Activated naive CD8-positive, alpha-beta T cell (primary cell): ENCODE measurements around the gene RPGRIP1L.

Experiments used
- H3K27ac Mint-ChIP-seq: one replicate; pipeline ENCODE4 v1.8.0; 2021; ENCODE audit warnings: mixed read lengths
- H3K27me3 Mint-ChIP-seq: one replicate; pipeline ENCODE4 v1.8.0; 2021; ENCODE audit warnings: mixed read lengths
- H3K36me3 Mint-ChIP-seq: one replicate; pipeline ENCODE4 v1.8.0; 2021; ENCODE audit warnings: mixed read lengths
- H3K4me1 Mint-ChIP-seq: one replicate; pipeline ENCODE4 v1.8.0; 2021; ENCODE audit warnings: low read depth, mixed read lengths
- H3K4me3 Mint-ChIP-seq: one replicate; pipeline ENCODE4 v1.8.0; 2021; ENCODE audit warnings: mild to moderate bottlenecking, mixed read lengths
- H3K9me3 Mint-ChIP-seq: one replicate; pipeline ENCODE4 v1.8.0; 2021; ENCODE audit warnings: low read depth, mixed read lengths

Gene RPGRIP1L

DNA sequence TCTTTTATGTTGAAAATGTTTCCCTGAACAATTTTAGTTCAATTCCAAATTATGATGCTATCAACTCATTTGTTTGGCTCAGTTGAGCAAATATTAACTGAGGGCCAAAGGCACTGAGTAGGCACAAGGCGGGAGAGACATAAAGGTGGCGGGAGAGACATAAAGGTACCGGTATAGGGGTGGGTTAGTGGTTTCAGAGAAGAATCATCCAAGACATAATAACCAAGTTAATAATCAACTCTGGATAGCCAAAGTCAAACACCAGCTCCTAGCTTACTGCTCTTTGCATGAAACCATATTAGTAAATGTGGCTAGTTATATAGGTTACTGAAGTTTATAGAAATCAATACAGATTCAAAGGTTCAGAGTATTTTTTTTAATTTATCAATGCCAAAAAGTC is 91.7 kb downstream of the RPGRIP1L start:
- Mint-ChIP-seq H3K4me1 (no peaks in the 10 kb centered on the region), H3K27ac (no peak overlapping the region), H3K9me3 (no peaks in the 10 kb centered on the region), H3K36me3 (peaks cover 12% of the 10 kb centered on the region), H3K27me3 (no peaks in the 10 kb centered on the region), H3K4me3 (no peak overlapping the region)

GRCh38 chr16:53611179-53611696 is 92.4 kb downstream of the RPGRIP1L start:
- peaks cover 12% of the 10 kb centered on the region for H3K36me3 Mint-ChIP-seq
- H3K4me1 Mint-ChIP-seq: no peaks in the 10 kb centered on the region
- no peak overlapping the region for H3K27ac Mint-ChIP-seq
- no peaks in the 10 kb centered on the region for H3K9me3 Mint-ChIP-seq
- no peaks in the 10 kb centered on the region for H3K27me3 Mint-ChIP-seq
- H3K4me3 Mint-ChIP-seq: no peak overlapping the region

GRCh38 chr16:53609536-53609935 is 94.1 kb downstream of the RPGRIP1L start:
- Mint-ChIP-seq H3K27ac (no peak overlapping the region), H3K36me3 (peaks cover 15% of the 10 kb centered on the region), H3K4me3 (no peak overlapping the region), H3K9me3 (no peaks in the 10 kb centered on the region), H3K27me3 (no peaks in the 10 kb centered on the region), H3K4me1 (no peaks in the 10 kb centered on the region)

GRCh38 chr16:53608094-53608493 is 95.6 kb downstream of the RPGRIP1L start:
- Mint-ChIP-seq H3K36me3 (peaks cover 16% of the 10 kb centered on the region), H3K27me3 (no peaks in the 10 kb centered on the region), H3K9me3 (no peaks in the 10 kb centered on the region), H3K4me3 (no peak overlapping the region), H3K27ac (no peak overlapping the region), H3K4me1 (no peaks in the 10 kb centered on the region)

- Mint-ChIP-seq H3K4me3 (no peak overlapping the region), H3K9me3 (no peaks in the 10 kb centered on the region), H3K4me1 (no peaks in the 10 kb centered on the region)
These were observed 97.7 kb downstream of the RPGRIP1L start for GRCh38 chr16:53605831-53606400.

DNA sequence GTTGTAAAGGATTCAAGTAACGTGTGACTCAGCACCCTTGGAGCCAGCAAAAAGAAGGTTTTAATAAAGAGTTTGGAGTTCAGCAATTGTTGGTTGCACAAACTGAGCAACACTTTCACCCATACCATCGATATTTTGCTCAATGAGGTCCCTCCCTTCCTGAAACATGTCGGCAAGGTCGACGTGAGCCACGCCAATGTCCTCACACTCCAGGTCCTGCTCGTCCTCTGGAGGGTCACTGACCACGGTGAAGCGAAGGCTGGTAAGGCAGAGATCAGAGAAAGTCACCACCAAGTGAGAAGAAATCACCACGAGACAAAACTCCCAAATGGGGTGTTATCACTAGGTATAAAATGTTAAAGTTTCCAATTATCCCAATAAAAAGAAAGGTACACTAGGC is 98.3 kb downstream of the RPGRIP1L start:
- Mint-ChIP-seq H3K9me3 (no peaks in the 10 kb centered on the region), H3K4me3 (no peak overlapping the region), H3K4me1 (no peaks in the 10 kb centered on the region), H3K27ac (no peak overlapping the region), H3K36me3 (peaks cover 14% of the 10 kb centered on the region), H3K27me3 (no peaks in the 10 kb centered on the region)

More at GRCh38 chr16:53605831-53606400, 97.7 kb downstream of the RPGRIP1L start:
- H3K27me3 Mint-ChIP-seq: no peaks in the 10 kb centered on the region
- no peak overlapping the region for H3K27ac Mint-ChIP-seq
- H3K36me3 Mint-ChIP-seq: peaks cover 18% of the 10 kb centered on the region

GRCh38 chr16:53601961-53602360 is 101.7 kb downstream of the RPGRIP1L start:
- Mint-ChIP-seq H3K4me1 (no peaks in the 10 kb centered on the region), H3K27ac (no peak overlapping the region), H3K9me3 (peaks cover 5% of the 10 kb centered on the region), H3K36me3 (peaks cover 22% of the 10 kb centered on the region), H3K27me3 (no peaks in the 10 kb centered on the region), H3K4me3 (no peak overlapping the region)

DNA sequence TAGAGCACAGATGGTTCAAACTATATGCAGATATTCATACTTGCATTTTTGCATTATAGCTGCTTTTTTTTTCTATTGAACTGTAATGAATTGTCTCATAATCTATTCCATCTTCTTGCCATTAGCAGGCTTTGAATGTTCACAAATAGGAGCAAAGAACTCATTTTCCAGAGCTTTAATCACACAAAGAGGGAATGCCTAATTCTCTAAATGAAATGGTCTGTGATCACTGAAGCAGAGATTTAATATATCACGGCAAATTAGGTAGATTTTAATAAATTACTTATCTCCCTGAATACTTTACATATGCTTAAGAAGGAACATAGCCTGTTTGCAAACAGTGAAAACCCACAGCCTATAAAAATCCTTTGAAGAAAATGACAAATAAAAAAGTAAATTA is 103.0 kb downstream of the RPGRIP1L start:
- Mint-ChIP-seq H3K9me3 (peaks cover 12% of the 10 kb centered on the region), H3K27me3 (no peaks in the 10 kb centered on the region), H3K36me3 (peaks cover 24% of the 10 kb centered on the region), H3K4me1 (no peaks in the 10 kb centered on the region), H3K4me3 (no peak overlapping the region), H3K27ac (no peak overlapping the region)

DNA sequence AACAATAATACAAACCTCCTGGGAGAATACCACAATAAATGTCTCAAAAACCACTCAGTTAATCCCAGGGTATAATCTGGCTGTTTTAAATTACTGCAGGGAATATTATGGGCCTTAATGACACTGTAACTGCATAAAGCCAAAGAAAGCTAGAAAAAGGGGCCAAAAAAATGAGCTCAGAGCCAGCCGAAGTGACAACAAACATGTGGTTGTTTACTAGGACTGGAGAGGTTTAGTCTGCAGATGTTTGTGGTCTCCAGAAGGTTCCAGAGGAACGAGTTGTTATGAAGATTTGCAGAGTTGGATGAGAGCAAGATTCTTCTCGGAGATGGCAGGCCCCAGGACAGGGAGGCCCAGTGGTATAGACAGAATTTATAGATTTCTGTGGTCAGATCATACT is 103.5 kb downstream of the RPGRIP1L start:
- no peaks in the 10 kb centered on the region for H3K4me1 Mint-ChIP-seq
- no peaks in the 10 kb centered on the region for H3K27me3 Mint-ChIP-seq
- H3K27ac Mint-ChIP-seq: no peak overlapping the region
- H3K4me3 Mint-ChIP-seq: no peak overlapping the region
- peaks cover 15% of the 10 kb centered on the region for H3K9me3 Mint-ChIP-seq
- peaks cover 24% of the 10 kb centered on the region for H3K36me3 Mint-ChIP-seq

GRCh38 chr16:53599548-53599947 is 104.1 kb downstream of the RPGRIP1L start:
- no peak overlapping the region for H3K4me3 Mint-ChIP-seq
- no peaks in the 10 kb centered on the region for H3K27me3 Mint-ChIP-seq
- peaks cover 21% of the 10 kb centered on the region for H3K9me3 Mint-ChIP-seq
- H3K36me3 Mint-ChIP-seq: peaks cover 26% of the 10 kb centered on the region
- H3K27ac Mint-ChIP-seq: no peak overlapping the region
- no peaks in the 10 kb centered on the region for H3K4me1 Mint-ChIP-seq

DNA sequence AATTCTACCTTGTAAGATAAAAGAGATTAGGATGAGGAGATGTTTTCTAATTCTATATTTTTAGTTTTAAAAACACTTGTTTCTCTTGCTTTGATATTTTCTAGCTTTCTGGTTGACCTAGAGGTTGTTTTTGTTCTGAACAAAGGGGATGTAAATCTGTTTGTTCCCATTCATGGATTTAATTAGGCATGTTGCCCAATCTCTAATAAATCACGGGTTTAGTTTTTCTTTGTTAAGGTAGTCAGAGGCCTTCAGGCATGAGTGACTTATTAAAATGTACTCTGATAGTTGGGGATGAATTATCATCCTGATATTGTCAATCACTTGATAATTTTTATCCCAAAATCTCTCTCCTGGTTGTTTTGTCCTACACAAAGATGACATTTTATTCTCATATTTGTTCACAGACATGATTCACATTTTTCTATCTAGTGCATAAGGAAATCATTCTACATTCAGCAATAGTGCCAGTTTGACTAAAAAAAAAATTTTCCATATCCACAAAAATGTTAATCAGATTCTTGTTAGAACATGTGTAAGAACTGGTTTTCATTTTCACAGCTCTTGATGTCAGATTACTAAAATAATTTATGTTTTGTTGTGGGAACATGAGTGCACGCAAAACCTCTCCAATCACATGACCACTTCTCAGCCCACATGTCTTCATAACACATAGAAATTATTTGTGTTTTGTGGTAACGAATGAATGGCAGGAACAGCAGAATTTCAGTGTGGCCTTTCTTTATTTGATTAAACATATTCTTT is 105.0 kb downstream of the RPGRIP1L start:
- Mint-ChIP-seq H3K9me3 (peaks cover 26% of the 10 kb centered on the region), H3K4me1 (no peaks in the 10 kb centered on the region), H3K27me3 (no peaks in the 10 kb centered on the region), H3K27ac (no peak overlapping the region), H3K4me3 (no peak overlapping the region), H3K36me3 (peaks cover 24% of the 10 kb centered on the region)

DNA sequence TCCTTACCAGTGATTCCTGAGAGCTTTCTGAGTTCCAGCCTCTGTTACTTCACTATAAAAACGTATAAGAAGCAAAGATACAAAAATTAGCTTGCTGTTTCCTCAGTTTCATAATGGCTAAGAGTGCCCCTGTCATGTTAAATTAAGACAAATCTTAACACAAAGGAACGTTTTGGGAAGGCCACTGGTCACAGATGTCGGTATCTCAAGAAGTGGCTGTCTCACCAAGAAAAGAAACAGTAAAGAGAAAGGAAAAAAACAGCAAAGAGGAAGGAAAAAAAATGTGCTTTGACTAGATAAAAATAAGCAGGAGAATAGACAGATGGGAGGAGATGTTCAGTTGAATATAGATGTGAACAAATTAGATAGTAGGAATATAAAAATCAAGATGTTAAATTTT is 105.9 kb downstream of the RPGRIP1L start:
- Mint-ChIP-seq H3K27ac (no peak overlapping the region), H3K36me3 (peaks cover 24% of the 10 kb centered on the region), H3K9me3 (peaks cover 26% of the 10 kb centered on the region), H3K4me3 (no peak overlapping the region), H3K27me3 (no peaks in the 10 kb centered on the region), H3K4me1 (no peaks in the 10 kb centered on the region)

- Mint-ChIP-seq H3K9me3 (peaks cover 11% of the 10 kb centered on the region), H3K36me3 (peaks cover 6% of the 10 kb centered on the region), H3K27me3 (peaks cover 5% of the 10 kb centered on the region), H3K27ac (no peak overlapping the region), H3K4me1 (no peaks in the 10 kb centered on the region), H3K4me3 (no peak overlapping the region)
These were observed 115.5 kb downstream of the RPGRIP1L start for GRCh38 chr16:53588081-53588648.

- peaks cover under 1% of the 10 kb centered on the region for H3K9me3 Mint-ChIP-seq
- no peaks in the 10 kb centered on the region for H3K4me1 Mint-ChIP-seq
- no peak overlapping the region for H3K4me3 Mint-ChIP-seq
- H3K36me3 Mint-ChIP-seq: peaks cover under 1% of the 10 kb centered on the region
- H3K27me3 Mint-ChIP-seq: no peaks in the 10 kb centered on the region
- H3K27ac Mint-ChIP-seq: no peak overlapping the region
These were observed 120.3 kb downstream of the RPGRIP1L start for GRCh38 chr16:53583401-53583800.

GRCh38 chr16:53581784-53582183 is 121.9 kb downstream of the RPGRIP1L start:
- H3K27me3 Mint-ChIP-seq: no peaks in the 10 kb centered on the region

More at GRCh38 chr16:53581784-53582183, 121.9 kb downstream of the RPGRIP1L start:
- no peak overlapping the region for H3K27ac Mint-ChIP-seq
- H3K36me3 Mint-ChIP-seq: no peaks in the 10 kb centered on the region
- no peak overlapping the region for H3K4me3 Mint-ChIP-seq
- H3K9me3 Mint-ChIP-seq: no peaks in the 10 kb centered on the region
- H3K4me1 Mint-ChIP-seq: no peaks in the 10 kb centered on the region
